Sigmoid colon (tissue), 7 donors: ENCODE measurements around the gene HGS. TPM values are rescaled to one million over a fixed set of nuclear protein-coding genes. Genes with fewer than 3 reads are reported as not detected.

ENCODE experiments used
- DNase-seq: peaks from one replicate; pipeline ENCODE4 v3.0.0-alpha.2; 2019
- H3K27ac ChIP-seq, 4 donors: fragments of 200-600 bp; sonication (generic); one replicate each; pipeline ENCODE4 v1.5.1; 2016 to 2019; ENCODE audit warnings: mild to moderate bottlenecking in 1 of 4
- H3K27me3 ChIP-seq, 3 donors: fragments of 200-600 bp; sonication (generic); one replicate each; pipeline ENCODE4 v1.5.1; 2019; ENCODE audit warnings: mild to moderate bottlenecking in 1 of 3
- H3K36me3 ChIP-seq, 4 donors: fragments of 200-600 bp; sonication (generic); one replicate each; pipeline ENCODE4 v1.5.1; 2016 to 2019
- H3K4me1 ChIP-seq, 4 donors: fragments of 200-600 bp; sonication (generic); one replicate each; pipeline ENCODE4 v1.5.1; 2017 to 2019
- H3K4me3 ChIP-seq, 4 donors: fragments of 200-600 bp; sonication (generic); one replicate each; pipeline ENCODE4 v1.5.1; 2017 to 2019; ENCODE audit warnings: mild to moderate bottlenecking in 2 of 4, moderate library complexity in 1 of 4
- H3K9me3 ChIP-seq, 4 donors: fragments of 200-600 bp in 3 of 4; sonication (generic) in 3 of 4; one replicate each; pipeline versions ENCODE4 v1.5.1 to v1.6.1; 2013 to 2019
- EP300 ChIP-seq, 4 donors: sonication (generic); formaldehyde crosslinking; IDR thresholded peaks; one replicate each; pipeline ENCODE4 v1.6.1; 2017; ENCODE audit warnings: antibody characterized with exemption in 4 of 4
- POLR2A ChIP-seq, 2 donors: fragments of 450-650 bp; IDR thresholded peaks; one replicate each; pipeline ENCODE4 v1.6.1; 2016; ENCODE audit warnings: antibody characterized with exemption in 2 of 2, mild to moderate bottlenecking in 2 of 2, moderate library complexity in 2 of 2
- POLR2AphosphoS5 ChIP-seq, 4 donors: sonication (generic); formaldehyde crosslinking; IDR thresholded peaks; one replicate each; pipeline ENCODE4 v1.6.1; 2017; ENCODE audit warnings: antibody characterized with exemption in 4 of 4
- WGBS, 2 donors: extraction: QIAGEN DNeasy Blood & Tissue Kit; methylation state at CpG; one replicate each; pipeline ENCODE4 v1.1.7; 2013; 5-methylcytosine and 5-hydroxymethylcytosine counted together
- intact Hi-C: fragments of 100-400 bp; cut with DNase I; formaldehyde crosslinking; loops from one replicate; pipeline ENCODE4 v1.15.1; 2023
- polyA plus RNA-seq, 3 donors: library from polyadenylated mRNA; stranded (reverse); fragments of 200-250 nt; gene quantifications; one replicate each; pipeline ENCODE4 v1.2.3, GENCODE V29; 2013
- total RNA-seq, 4 donors: library from RNA; depleted of rRNA; stranded (reverse); fragments of >200 nt; gene quantifications; one replicate each; pipeline ENCODE4 v1.1.0, GENCODE V29; 2016
- TF ChIP-seq, protein P1 (sequence below), 4 experiments: fragments of 450-650 bp in 3 of 4; fragments of 200-600 bp in 1 of 4; IDR thresholded peaks; one replicate each; pipeline ENCODE4 v1.5.1; 2016 to 2019; ENCODE audit warnings: antibody characterized with exemption in 4 of 4, mild to moderate bottlenecking in 3 of 4, moderate library complexity in 2 of 4
- donor health status: healthy with polysubstance abuse.
- donor health status: Bipolar disorder and iron deficiency.
- donor health status: healthy.

Gene HGS
- total and polyA plus RNA-seq, 7 donors, result 36.7 to 143 (median 52.9) TPM

DNA sequence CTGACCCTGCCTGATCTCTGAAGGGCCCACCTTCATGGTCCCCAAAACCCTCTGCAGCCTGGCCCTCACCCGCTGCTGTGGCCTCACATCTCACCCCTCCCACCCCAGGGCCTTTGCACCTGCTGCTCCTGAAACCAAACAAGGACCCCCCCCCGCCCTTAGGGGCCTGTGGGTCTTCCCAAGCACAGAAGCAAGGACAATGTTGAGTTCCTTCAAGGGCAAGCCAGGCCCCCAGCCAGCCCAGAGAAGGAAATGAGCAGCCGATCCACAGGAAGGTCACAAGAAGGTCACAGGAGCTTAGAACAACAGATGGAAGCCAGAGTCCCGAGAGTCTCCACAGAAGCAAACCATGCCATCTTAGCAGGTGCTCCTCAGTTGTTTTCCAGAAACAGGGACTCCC lies 27.0 kb upstream of the HGS start:
- H3K27me3 ChIP-seq, result peaks cover 5 to 31% (median 5%) of the 10 kb centered on the region in 3 donors
- DNase-seq, result no peak
- H3K4me3 ChIP-seq, result no peak overlapping the region
- H3K27ac ChIP-seq, result no peak overlapping the region
- intact Hi-C loops, result no loop called here
- WGBS, 2 donors, result 60 to 65% methylated on average over 4 of the region's 4 CpGs
- H3K9me3 ChIP-seq, result no peaks in the 10 kb centered on the region
- no peaks in the 10 kb centered on the region for H3K36me3 ChIP-seq
- TF ChIP-seq POLR2A (IDR thresholded peaks at IDR 0.05) (no peak), POLR2AphosphoS5 (IDR thresholded peaks at IDR 0.05) (no peak), EP300 (IDR thresholded peaks at IDR 0.05) (no peak)
- TF ChIP-seq, protein P1, sequence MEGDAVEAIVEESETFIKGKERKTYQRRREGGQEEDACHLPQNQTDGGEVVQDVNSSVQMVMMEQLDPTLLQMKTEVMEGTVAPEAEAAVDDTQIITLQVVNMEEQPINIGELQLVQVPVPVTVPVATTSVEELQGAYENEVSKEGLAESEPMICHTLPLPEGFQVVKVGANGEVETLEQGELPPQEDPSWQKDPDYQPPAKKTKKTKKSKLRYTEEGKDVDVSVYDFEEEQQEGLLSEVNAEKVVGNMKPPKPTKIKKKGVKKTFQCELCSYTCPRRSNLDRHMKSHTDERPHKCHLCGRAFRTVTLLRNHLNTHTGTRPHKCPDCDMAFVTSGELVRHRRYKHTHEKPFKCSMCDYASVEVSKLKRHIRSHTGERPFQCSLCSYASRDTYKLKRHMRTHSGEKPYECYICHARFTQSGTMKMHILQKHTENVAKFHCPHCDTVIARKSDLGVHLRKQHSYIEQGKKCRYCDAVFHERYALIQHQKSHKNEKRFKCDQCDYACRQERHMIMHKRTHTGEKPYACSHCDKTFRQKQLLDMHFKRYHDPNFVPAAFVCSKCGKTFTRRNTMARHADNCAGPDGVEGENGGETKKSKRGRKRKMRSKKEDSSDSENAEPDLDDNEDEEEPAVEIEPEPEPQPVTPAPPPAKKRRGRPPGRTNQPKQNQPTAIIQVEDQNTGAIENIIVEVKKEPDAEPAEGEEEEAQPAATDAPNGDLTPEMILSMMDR (IDR thresholded peaks at IDR 0.05), result no peak
- no peaks in the 10 kb centered on the region for H3K4me1 ChIP-seq

DNA sequence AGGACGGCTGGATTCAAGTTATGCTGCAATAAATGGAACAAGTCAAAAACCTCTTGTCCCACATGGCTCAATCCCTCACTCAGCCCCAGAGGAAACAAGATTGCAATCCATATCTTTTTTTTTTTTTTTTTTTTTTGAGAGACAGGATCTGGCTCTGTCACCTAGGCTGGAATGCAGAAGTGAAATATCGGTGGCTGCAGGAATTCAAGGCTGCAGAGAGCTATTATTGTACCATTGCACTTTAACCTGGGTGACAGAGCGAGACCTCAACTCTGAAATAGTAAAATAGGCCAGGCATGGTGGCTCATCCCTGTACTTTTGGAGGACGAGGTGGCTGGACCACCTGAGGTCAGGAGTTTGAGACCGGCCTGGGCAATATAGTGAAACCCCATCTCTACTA lies 24.8 kb upstream of the HGS start:
- no peak for DNase-seq
- intact Hi-C loops, result no loop called here
- Histone ChIP-seq H3K9me3 (no peaks in the 10 kb centered on the region), H3K27ac (no peak overlapping the region), H3K4me1 (no peaks in the 10 kb centered on the region), H3K27me3 (peaks cover 0 to 15% (median 0%) of the 10 kb centered on the region in 3 donors), H3K36me3 (no peaks in the 10 kb centered on the region), H3K4me3 (no peak overlapping the region)
- TF ChIP-seq EP300 (IDR thresholded peaks at IDR 0.05), result no peak
- TF ChIP-seq POLR2AphosphoS5 (IDR thresholded peaks at IDR 0.05), result no peak
- no peak for TF ChIP-seq POLR2A (IDR thresholded peaks at IDR 0.05)
- WGBS, 2 donors, result 60 to 84% methylated on average over 5 of the region's 5 CpGs

DNA sequence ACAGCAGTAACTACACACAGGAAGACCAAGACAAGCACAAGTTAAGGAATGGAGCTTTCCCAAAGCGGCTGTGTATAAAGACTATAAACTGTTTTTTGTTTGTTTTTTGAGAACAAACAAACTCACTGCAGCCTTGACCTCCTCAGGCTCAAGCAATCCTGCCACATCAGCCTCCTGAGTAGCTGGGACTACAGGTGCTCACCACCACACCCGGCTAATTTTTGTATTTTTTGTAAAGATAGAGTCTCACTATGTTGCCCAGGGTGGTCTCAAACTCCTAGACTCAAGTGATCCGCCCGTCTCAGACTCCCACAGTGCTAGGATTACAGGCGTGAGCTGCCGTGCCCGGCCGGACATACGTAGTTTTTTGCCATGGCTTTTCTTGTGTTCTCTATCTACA lies 23.4 kb upstream of the HGS start:
- H3K27ac ChIP-seq, result no peak overlapping the region

DNA sequence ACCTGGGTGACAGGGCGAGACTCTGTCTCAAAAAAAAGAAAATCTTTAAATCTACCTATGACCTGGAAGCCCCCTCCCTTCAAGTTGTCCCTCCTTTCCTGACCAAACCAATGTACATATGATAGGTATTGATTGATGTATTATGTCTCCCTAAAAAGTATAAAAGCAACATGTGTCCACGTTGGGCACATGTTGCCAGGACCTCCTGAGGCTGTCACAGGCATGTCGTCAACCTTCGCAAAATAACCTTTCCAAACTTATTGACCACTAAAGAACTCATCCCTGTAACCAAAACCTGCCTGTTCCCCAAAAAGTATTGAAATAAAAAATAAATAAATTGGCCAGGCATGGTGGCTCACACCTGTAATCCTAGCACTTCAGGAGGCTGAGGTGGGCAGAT lies 21.8 kb upstream of the HGS start:
- WGBS, 2 donors, result 92 to 94% methylated on average over 4 of the region's 4 CpGs
- H3K27ac ChIP-seq, result no peak overlapping the region
- H3K27me3 ChIP-seq, result no peaks in the 10 kb centered on the region
- TF ChIP-seq POLR2A (IDR thresholded peaks at IDR 0.05) (no peak), EP300 (IDR thresholded peaks at IDR 0.05) (no peak), POLR2AphosphoS5 (IDR thresholded peaks at IDR 0.05) (no peak)
- TF ChIP-seq, protein P1 (IDR thresholded peaks at IDR 0.05), result no peak
- H3K4me3 ChIP-seq, result no peak overlapping the region
- intact Hi-C loops, result no loop called here
- H3K9me3 ChIP-seq, result no peaks in the 10 kb centered on the region
- H3K4me1 ChIP-seq, result peaks cover 0 to 14% (median 12%) of the 10 kb centered on the region in 4 donors
- DNase-seq, result no peak
- H3K36me3 ChIP-seq, result peaks cover 0 to 5% (median 0%) of the 10 kb centered on the region in 4 donors

More for the DNA sequence above, 23.4 kb upstream of the HGS start:
- Histone ChIP-seq H3K4me1 (peaks cover 0 to 6% (median 5%) of the 10 kb centered on the region in 4 donors), H3K27me3 (peaks cover 0 to under 1% (median 0%) of the 10 kb centered on the region in 3 donors), H3K4me3 (no peak overlapping the region), H3K9me3 (no peaks in the 10 kb centered on the region), H3K36me3 (peaks cover 0 to 5% (median 0%) of the 10 kb centered on the region in 4 donors)
- no peak for DNase-seq
- TF ChIP-seq, protein P1 (IDR thresholded peaks at IDR 0.05), result no peak
- no peak for TF ChIP-seq EP300 (IDR thresholded peaks at IDR 0.05)
- TF ChIP-seq POLR2AphosphoS5 (IDR thresholded peaks at IDR 0.05), result no peak
- TF ChIP-seq POLR2A (IDR thresholded peaks at IDR 0.05), result no peak
- intact Hi-C loops, result no loop called here
- 94% methylated on average over 9 of the region's 9 CpGs for WGBS, 2 donors

DNA sequence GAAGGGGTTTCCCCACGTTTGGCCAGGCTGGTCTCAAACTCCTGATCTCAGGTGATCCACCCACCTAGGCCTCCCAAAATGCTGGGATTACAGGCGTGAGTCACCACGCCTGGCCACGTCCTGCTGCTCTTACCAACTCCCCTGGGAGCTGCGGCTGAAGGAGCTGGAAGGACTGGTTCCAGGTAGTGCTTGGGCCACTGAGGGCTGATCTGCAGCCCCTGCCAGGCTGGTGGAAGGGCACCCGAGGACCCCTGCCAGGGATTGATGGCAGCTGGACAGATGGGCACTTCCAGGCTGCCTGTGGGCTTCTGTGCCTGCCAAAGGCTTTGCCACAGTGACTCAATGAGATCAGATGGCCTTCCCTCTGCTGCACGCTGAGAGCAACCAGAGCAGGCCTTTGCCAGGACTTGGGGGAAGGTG lies 19.8 kb upstream of the HGS start:
- WGBS, 2 donors, result 73 to 90% methylated on average over 7 of the region's 7 CpGs
- intact Hi-C loops, result no loop called here
- Histone ChIP-seq H3K36me3 (peaks cover 0 to 8% (median 0%) of the 10 kb centered on the region in 4 donors), H3K4me1 (peaks cover 0 to 27% (median 26%) of the 10 kb centered on the region in 4 donors), H3K9me3 (no peaks in the 10 kb centered on the region), H3K4me3 (no peak overlapping the region), H3K27me3 (no peaks in the 10 kb centered on the region), H3K27ac (no peak overlapping the region)
- no peak for DNase-seq
- TF ChIP-seq POLR2A (IDR thresholded peaks at IDR 0.05) (no peak), POLR2AphosphoS5 (IDR thresholded peaks at IDR 0.05) (no peak), EP300 (IDR thresholded peaks at IDR 0.05) (no peak)
- TF ChIP-seq, protein P1 (IDR thresholded peaks at IDR 0.05), result no peak
